Endothelial cell of umbilical vein (primary cell): ENCODE measurements around the gene MACROD2.

Experiments used
- CTCF ChIP-seq, 2 donors: IDR thresholded peaks; 1 replicate in 1 of 2; 2 replicates in 1 of 2; pipeline ENCODE4 v1.5.1; 2011; ENCODE audit warnings: low read length in 2 of 2, mild to moderate bottlenecking in 2 of 2, moderate library complexity in 2 of 2, control low read depth in 1 of 2, inconsistent platforms in 1 of 2, low read depth in 1 of 2; ENCODE audit not compliant: insufficient read depth in 1 of 2; ENCODE audit errors: extremely low read depth in 1 of 2
- EZH2 ChIP-seq: IDR thresholded peaks from 2 replicates; pipeline ENCODE4 v1.6.1; 2012; ENCODE audit warnings: borderline replicate concordance, low read depth, mild to moderate bottlenecking, moderate library complexity, low read length, inconsistent platforms; ENCODE audit not compliant: severe bottlenecking
- JUN ChIP-seq: IDR thresholded peaks from 2 replicates; pipeline ENCODE4 v1.6.1; 2011; ENCODE audit warnings: borderline replicate concordance, low read depth; ENCODE audit not compliant: insufficient read length, insufficient read depth
- POLR2A ChIP-seq: IDR thresholded peaks from 2 replicates; pipeline ENCODE4 v1.6.1; 2012; ENCODE audit warnings: low read depth, mild to moderate bottlenecking, control low read depth, low read length

GRCh38 chr20:15204234-15204633, 1208.9 kb downstream of the MACROD2 start:
- TF ChIP-seq CTCF (IDR thresholded peaks at IDR 0.05; ENCODE audit: extremely low read depth in 1 of 2, insufficient read depth in 1 of 2, low read depth in 1 of 2, low read length in 2 of 2) = no peak
- TF ChIP-seq JUN = no peak
- no peak for TF ChIP-seq POLR2A
- TF ChIP-seq EZH2 = no peak
